ENCODE data around the gene CEACAM19.

- TF ChIP-seq GATA2 (IDR thresholded peaks at IDR 0.05; ENCODE audit: low read depth, low read length) (no peak), GATA3 (IDR thresholded peaks at IDR 0.05; ENCODE audit: low read depth, low read length) (no peak)
Observed at GRCh38 chr19:44668985-44669764, 2.1 kb upstream of the CEACAM19 start.

Measured in SH-SY5Y (cell line).